ENCODE results near the gene ST8SIA1. TPM values are rescaled to one million over a fixed set of nuclear protein-coding genes. Genes with fewer than 3 reads are reported as not detected.

Gene ST8SIA1
- total and polyA plus RNA-seq, 2 of the 8 experiments (the other 6 are each of a cell fraction or from before 2014, with no cell fraction given): 1.9 to 4.4 TPM

GRCh38 chr12:22284871-22285270 is 49.6 kb downstream of the ST8SIA1 start:
- Histone ChIP-seq H3K23ac (ENCODE audit: insufficient read length) (no peak overlapping the region), H3K14ac (ENCODE audit: insufficient read length) (no peak overlapping the region), H3K36me3 (ENCODE audit: control insufficient read depth in 2 of 4, insufficient read depth in 4 of 4, low read length in 3 of 4) (no peaks in the 10 kb centered on the region; a peak in 1 of 8 replicates), H3K27ac (ENCODE audit: low read depth, low read length) (no peak overlapping the region), H2AK5ac (ENCODE audit: low read depth, low read length) (no peak overlapping the region), H3K4me3 (ENCODE audit: extremely low read depth in 1 of 4, insufficient read depth in 2 of 4, low read depth in 3 of 4, low read length in 4 of 4) (no peak overlapping the region), H3K4me2 (ENCODE audit: insufficient read depth in 1 of 2, low read depth in 2 of 2, low read length in 2 of 2) (no peak overlapping the region), H3K79me2 (ENCODE audit: control insufficient read depth in 1 of 2, insufficient read depth in 2 of 2, low read length in 2 of 2) (no peaks in the 10 kb centered on the region), H3K18ac (ENCODE audit: extremely low read depth, low read length) (no peak overlapping the region), H3K23me2 (ENCODE audit: low read depth, low read length) (no peaks in the 10 kb centered on the region; the same call in 1 of the 2 replicates), H2BK20ac (ENCODE audit: low read length) (no peak overlapping the region), H3K4ac (replicated peaks; ENCODE audit: insufficient read length, low read depth, low read length) (no peak overlapping the region), H2AFZ (ENCODE audit: low read length) (no peak overlapping the region), H3K79me1 (ENCODE audit: low read depth, low read length) (no peaks in the 10 kb centered on the region), H4K5ac (ENCODE audit: insufficient read length, low read depth, low read length) (no peak overlapping the region), H4K20me1 (replicated peaks in 1 of 2; ENCODE audit: control insufficient read depth in 1 of 2, insufficient read depth in 2 of 2, low read length in 2 of 2) (no peaks in the 10 kb centered on the region), H3K27me3 (replicated peaks in 1 of 4; ENCODE audit: control insufficient read depth in 3 of 4, extremely low read depth in 1 of 4, insufficient read depth in 3 of 4, low read length in 3 of 4) (no peaks in the 10 kb centered on the region), H3K56ac (replicated peaks; ENCODE audit: insufficient read length, low read depth, low read length) (no peak overlapping the region), H3K4me1 (replicated peaks in 1 of 4; ENCODE audit: control insufficient read depth in 3 of 4, insufficient read depth in 4 of 4, low read length in 3 of 4) (peaks cover 0 to 6% (median 5%) of the 10 kb centered on the region in 4 experiments; a peak in 4 of 7 replicates), H4K8ac (ENCODE audit: extremely low read depth, insufficient read depth, low read length) (no peak overlapping the region), H4K91ac (replicated peaks; ENCODE audit: insufficient read length, low read length) (no peak overlapping the region), H2BK15ac (ENCODE audit: low read length) (no peak overlapping the region), H3K9me3 (ENCODE audit: insufficient read depth in 2 of 2, low read depth in 1 of 2, low read length in 1 of 2) (no peaks in the 10 kb centered on the region), H2BK120ac (replicated peaks; ENCODE audit: low read depth, low read length) (no peak overlapping the region), H2BK12ac (ENCODE audit: low read depth, low read length) (no peak overlapping the region), H3K9ac (replicated peaks in 1 of 4; ENCODE audit: extremely low read depth in 1 of 4, low read depth in 3 of 4, low read length in 3 of 4) (no peak overlapping the region), H2BK5ac (ENCODE audit: low read depth, low read length) (no peak overlapping the region)
- DNase-seq (ENCODE audit: low read depth in 1 of 2, low spot score in 2 of 2): no peak
- POLR2A ChIA-PET (ENCODE audit: partially characterized antibody): no interaction called here
- CTCF ChIA-PET (ENCODE audit: partially characterized antibody): no interaction called here
- 94% methylated on average over 1 of the region's 1 CpG; no CpG with 5 or more reads in 1 of the 2 experiments for WGBS, 2 experiments (ENCODE audit: extremely low coverage in 1 of 2, insufficient coverage in 1 of 2, insufficient read length in 1 of 2, insufficient replicate concordance in 2 of 2, low coverage in 1 of 2, low lambda C conversion rate in 2 of 2, missing lambda C conversion rate in 1 of 2)
- no peak for FAIRE-seq
- TF ChIP-seq RXRA (IDR thresholded peaks at IDR 0.05; ENCODE audit: insufficient read depth, low read depth, low read length): no peak
- TF ChIP-seq YY1 (IDR thresholded peaks at IDR 0.05; ENCODE audit: low read depth, low read length): no peak
